Stimulated activated CD8-positive, alpha-beta memory T cell treated with anti-CD3 and anti-CD28 coated beads, Interleukin-7, amount 100 ng/mL, for 24 hours (primary cell): Measurements from ENCODE around the gene TMED5.
"Not testable (repeated sequence)": the region's sequence is repeated elsewhere in the genome, so short reads cannot be mapped to it uniquely, and the experiment has no call there.

Source experiments
- DNase-seq: peaks from one replicate; pipeline ENCODE4 v3.0.0-alpha.2; 2020; ENCODE audit warnings: low read depth

Gene TMED5

DNA sequence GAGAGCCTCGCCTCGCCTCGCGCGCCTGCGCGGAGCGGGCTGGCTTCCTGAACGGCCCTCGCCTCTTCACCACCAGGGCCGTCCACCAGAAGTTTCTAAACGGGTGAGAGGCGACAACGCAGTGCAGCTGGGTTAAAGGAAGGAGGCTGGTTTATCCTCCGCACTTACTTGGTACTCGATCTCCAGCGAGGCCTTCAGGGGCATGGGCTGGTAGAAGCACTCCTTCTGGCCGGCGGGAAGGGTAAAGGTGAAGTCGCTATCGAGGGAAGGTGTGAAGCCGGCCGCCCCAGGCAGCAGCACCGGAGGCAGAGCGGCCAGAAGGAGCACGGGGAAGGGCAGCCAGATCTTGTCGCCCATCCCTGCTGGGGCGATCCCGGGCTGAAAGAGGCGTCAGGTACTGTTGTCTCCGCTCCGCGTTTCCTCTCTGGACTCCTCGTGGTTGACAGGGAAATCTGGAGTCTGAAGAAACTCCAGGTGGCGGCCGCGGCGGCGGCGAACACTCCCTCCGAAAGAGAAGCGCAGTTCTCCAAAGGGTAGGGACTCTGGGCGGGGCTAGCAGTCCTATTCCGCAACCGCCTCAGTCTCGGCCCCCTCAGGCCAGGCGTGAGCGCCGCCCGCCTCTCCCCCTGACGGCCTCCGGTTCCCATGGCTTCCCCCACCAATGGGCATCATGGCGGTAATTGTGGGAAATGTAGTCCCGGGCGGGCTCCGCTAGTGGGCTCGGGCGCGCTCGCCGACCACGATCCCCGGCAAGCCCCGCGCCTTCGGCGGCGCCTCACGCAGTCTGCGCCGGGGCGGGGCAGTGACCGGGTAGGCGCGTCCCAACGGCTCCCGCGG is at the start of gene TMED5:
Gene TMED5, minus strand, starts transcription at position 528 of the 837 bp plus-strand sequence. Its CDS starts 171 bp downstream, at position 357.
- DNase-seq: peak; percentile 87

DNA sequence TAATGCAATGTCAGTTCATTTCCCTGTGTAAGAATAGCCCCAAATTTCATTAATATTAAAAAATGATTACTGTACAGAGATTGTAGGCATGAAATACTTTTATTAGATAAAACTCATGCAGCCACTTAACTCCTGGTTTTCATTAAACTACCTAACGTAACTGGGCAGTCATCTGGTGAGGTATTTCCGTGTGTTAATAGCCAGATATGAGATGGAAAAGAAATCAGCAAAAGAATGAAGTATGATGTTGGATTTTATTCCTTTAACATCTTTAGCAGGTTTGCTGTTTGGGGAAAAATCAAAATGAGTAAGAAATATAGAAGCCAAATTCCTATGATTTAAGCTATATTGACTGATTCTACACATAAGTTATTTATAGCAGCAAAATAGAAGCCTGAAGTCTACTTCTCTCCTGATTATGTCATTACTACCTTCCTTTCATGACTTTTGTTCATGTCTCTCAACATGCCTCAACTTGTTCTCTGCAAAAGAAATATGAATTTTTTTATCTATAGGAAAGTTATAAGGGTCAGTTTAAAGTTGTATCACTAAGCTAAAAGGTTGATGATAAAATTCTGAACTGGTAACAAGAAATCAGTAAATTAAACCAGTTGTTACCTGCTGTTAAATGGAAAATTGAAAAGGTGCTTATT is 42.9 kb upstream of the TMED5 start:
- DNase-seq: no peak

GRCh38 chr1:93221913-93222312 is 41.7 kb upstream of the TMED5 start:
- no peak for DNase-seq

GRCh38 chr1:93220716-93221115 is 40.5 kb upstream of the TMED5 start:
- not testable (repeated sequence) for DNase-seq

DNA sequence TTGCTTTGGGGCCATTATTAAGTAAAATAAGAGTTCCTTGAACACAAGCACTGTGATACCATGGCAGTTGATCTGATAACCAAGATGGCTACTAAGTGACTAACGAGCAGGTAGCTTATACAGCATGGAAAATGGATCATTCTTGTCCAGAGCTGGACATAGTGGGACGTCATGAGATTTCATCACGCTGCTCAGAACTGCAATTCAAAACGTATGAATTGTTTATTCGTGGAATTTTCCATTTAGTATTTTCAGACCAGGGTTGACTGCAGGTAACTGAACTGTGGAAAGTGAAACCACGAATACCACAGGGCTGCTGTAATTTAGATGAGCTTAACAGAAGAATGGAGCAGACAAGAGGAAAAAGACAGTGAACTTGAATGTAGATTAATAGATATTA is 39.2 kb upstream of the TMED5 start:
- no peak for DNase-seq

DNA sequence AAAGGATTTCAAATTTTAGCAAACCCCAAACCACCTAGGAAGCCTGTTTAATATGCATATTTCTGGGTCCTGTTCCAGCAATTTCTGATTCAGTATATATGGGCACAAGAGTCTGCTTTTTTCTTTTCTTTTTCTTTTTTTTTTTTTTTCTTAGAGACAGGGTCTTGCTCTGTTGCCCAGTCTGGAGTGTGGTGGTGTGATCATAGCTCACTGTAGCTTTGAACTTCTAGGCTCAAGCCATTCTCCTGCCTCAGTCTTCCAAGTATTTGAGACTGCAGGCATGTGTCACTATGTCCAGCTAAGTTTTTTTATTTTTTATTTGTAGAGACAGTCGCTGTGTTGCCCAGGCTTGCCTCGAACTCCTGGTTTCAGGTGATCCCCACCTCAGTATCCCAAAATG is 35.1 kb upstream of the TMED5 start:
- no peak for DNase-seq

GRCh38 chr1:93207211-93207610 is 27.0 kb upstream of the TMED5 start:
- no peak for DNase-seq

DNA sequence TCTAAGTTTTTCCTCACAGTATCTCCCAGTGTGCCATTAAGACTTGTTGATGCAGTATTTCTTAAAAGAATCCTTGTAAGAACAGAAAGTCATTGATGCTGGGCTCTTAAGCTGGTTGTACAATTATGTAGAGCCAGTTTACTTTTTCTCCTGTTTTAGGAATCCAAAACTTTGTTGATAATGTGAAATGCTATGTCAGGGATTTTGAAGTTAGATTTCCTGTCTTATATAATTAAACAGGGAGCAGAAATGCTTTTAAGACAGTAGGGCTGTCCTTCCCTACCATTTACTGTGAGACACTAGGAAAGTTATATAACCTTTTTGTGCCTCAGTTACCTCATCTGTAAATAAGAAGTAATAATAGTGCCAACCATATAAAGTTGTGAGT is 26.3 kb upstream of the TMED5 start:
- no peak for DNase-seq

- DNase-seq: no peak
These were observed 25.8 kb upstream of the TMED5 start for GRCh38 chr1:93205892-93206566.

- DNase-seq: no peak
These were observed 20.5 kb upstream of the TMED5 start for GRCh38 chr1:93200714-93201113.

- no peak for DNase-seq
These were observed 19.9 kb upstream of the TMED5 start for GRCh38 chr1:93200086-93200620.

DNA sequence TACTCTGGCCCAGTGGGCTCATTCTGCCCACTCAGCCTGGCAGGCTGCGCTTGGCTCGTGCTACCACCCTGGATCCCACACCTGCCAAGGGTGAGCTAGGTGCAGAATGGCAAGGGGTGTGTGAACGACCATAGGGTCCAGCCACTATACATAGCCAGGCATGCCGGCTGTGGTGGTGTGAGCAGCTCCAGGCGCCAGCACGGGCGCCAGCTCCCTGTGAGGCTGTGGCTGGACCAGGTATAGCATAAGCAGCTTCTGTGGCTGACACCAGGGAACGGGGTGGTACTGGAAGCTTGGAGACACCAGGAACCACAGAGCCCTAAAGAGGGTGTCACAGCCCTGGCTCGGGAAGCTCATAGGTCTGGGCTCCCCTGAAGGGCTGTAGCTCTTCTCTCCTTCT is 18.9 kb upstream of the TMED5 start:
- no peak for DNase-seq

- DNase-seq: no peak
These were observed 16.4 kb upstream of the TMED5 start for GRCh38 chr1:93196591-93196990.

DNA sequence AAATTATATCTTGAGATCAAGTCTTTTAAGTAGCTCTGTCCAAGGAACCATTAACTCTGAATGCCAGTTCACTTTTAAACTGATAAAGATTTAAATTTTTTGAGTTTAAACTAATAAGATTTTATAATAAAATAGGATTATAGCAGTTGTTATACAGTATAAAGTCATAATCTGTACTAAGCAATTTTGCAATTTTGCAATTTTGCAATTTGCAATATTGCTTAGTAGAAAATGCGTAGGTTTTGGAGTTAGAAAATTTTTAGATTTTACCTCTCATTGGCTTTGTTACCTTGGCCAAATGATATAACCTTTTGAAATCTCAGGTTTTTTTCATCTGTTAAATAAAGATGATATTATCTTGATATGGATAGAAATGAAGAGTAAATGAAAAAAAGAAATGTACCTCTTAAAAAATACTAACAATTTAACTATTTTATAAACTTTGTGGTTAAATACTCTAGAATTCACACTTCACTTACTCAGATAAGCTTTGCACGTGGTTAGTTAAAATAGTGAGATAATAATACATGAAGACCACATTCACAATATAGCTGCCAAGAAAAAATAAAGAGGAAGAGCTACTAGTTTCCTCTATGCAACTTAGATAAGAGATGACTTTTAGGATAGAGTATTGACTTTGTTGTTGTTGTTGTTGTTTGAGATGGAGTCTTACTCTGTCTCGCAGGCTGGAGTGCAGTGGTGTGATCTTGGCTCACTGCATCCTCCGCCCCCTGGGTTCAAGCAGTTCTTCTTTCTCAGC is 14.2 kb upstream of the TMED5 start:
- DNase-seq: no peak

GRCh38 chr1:93190432-93190831 is 10.2 kb upstream of the TMED5 start:
- no peak for DNase-seq

DNA sequence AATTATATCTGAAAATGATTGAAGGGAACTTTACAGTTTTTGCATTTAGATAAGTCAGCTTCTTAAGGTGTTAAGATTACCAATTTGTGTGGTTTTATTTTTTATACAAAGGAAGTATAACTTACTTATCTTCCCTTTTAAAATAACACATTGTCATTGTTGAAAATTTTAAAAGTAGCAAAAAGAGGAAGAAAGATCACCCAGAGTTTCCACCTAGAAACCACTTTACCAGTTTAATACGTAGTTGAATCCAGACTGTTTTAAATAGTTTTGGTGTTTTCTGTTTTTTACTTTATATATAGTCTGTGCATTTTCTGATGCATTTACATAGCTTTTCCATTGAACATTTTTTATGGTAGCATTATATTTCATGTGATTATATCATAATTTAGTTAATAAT is 6.5 kb upstream of the TMED5 start:
- DNase-seq: no peak

GRCh38 chr1:93180723-93181613 is 755 bp upstream of the TMED5 start, which contains the start of gene CCDC18:
CCDC18 (plus strand) TSS chr1:93180724; CDS start chr1:93183362, 2,638 bp downstream.
- no peak for DNase-seq

GRCh38 chr1:93178418-93178817 is 1.8 kb downstream of the TMED5 start:
- no peak for DNase-seq

DNA sequence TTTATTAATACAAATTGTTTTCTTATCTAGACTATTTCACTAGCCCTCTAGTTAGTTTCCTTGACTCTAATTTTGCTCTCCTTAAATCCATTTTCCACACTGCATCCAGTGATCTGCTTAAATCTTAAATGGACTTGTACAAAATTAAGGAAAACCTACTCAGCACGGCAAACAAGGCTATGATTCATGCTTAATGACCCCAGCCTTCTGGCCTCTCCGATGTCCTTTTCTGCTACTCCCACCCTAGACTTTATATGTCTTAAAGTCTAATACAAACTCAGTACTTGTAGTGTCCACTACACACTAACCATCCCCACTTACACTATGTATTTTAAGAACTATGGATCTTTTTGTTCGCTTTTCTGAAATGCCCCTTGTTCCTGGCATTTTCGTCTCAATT is 2.2 kb downstream of the TMED5 start:
- DNase-seq: no peak

GRCh38 chr1:93174638-93175037 is 5.6 kb downstream of the TMED5 start:
- not testable (repeated sequence) for DNase-seq

DNA sequence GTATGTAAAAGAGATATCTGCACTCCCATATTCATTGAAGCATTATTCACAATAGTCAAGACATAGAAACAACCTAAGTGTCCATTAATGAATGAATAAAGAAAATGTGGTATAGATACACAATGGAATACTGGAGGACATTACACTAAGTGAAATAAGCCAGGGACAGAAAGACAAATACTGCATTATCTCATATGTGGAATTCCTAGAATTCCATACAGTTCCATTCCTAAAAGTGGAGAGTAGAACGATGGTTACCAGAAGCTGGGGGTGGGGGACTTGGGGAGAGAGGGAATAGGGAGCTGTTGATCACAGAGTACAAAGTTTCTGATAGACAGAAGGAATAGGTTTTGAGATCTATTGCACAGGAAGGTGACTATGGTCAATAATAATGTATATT is 7.4 kb downstream of the TMED5 start:
- DNase-seq: no peak
